ENCODE results near the gene TTLL5. TPM values are rescaled to one million over a fixed set of nuclear protein-coding genes. Genes with fewer than 3 reads are reported as not detected.

Gene TTLL5
- total and polyA plus RNA-seq, 7 donors: 4.8 to 36.6 (median 17.9) TPM

GRCh38 chr14:75702616-75703261 lies 41.7 kb downstream of the TTLL5 start:
- peak overlapping the region; percentile 34 to 67 (median 54) for H3K27ac ChIP-seq
- intact Hi-C loops (cut with DNase I): loop anchor here (10.0 kb wide), 2 partner anchors 652 to 682 kb away; no protein-coding TSS in a partner anchor

GRCh38 chr14:75703467-75703866 lies 42.4 kb downstream of the TTLL5 start:
- WGBS, 2 donors: 78 to 84% methylated on average over 1 of the region's 1 CpG
- Histone ChIP-seq H3K27ac (peak overlapping the region in 3 of 4 donors; percentile 34 to 67 (median 60)), H3K4me1 (peaks cover 0 to 16% (median 15%) of the 10 kb centered on the region in 4 donors), H3K4me3 (no peak overlapping the region), H3K9me3 (peaks cover 0 to 2% (median 0%) of the 10 kb centered on the region in 4 donors), H3K36me3 (peaks cover 0 to 33% (median 2%) of the 10 kb centered on the region in 4 donors), H3K27me3 (no peaks in the 10 kb centered on the region)
- no peak for TF ChIP-seq EP300 (IDR thresholded peaks at IDR 0.05)
- TF ChIP-seq CTCF (IDR thresholded peaks at IDR 0.05): no peak
- no peak for TF ChIP-seq POLR2AphosphoS5 (IDR thresholded peaks at IDR 0.05)
- no peak for TF ChIP-seq POLR2A (IDR thresholded peaks at IDR 0.05)
- no peak for DNase-seq
- intact Hi-C loops (cut with DNase I): loop anchor here (10.0 kb wide), 2 partner anchors 651 to 681 kb away; no protein-coding TSS in a partner anchor

More at GRCh38 chr14:75702616-75703261, 41.7 kb downstream of the TTLL5 start:
- TF ChIP-seq EP300 (IDR thresholded peaks at IDR 0.05) (no peak), CTCF (IDR thresholded peaks at IDR 0.05) (no peak), POLR2AphosphoS5 (IDR thresholded peaks at IDR 0.05) (no peak), POLR2A (IDR thresholded peaks at IDR 0.05) (no peak)
- H3K27me3 ChIP-seq: no peaks in the 10 kb centered on the region
- H3K36me3 ChIP-seq: peaks cover 0 to 26% (median 2%) of the 10 kb centered on the region in 4 donors
- no peak for DNase-seq
- peaks cover 0 to 22% (median 16%) of the 10 kb centered on the region in 4 donors for H3K4me1 ChIP-seq
- H3K9me3 ChIP-seq: peaks cover 0 to 2% (median 0%) of the 10 kb centered on the region in 4 donors
- 89 to 97% methylated on average over 3 of the region's 3 CpGs for WGBS, 2 donors
- H3K4me3 ChIP-seq: no peak overlapping the region

- H3K27me3 ChIP-seq: no peaks in the 10 kb centered on the region
- H3K36me3 ChIP-seq: peaks cover 0 to 22% (median 0%) of the 10 kb centered on the region in 4 donors
- intact Hi-C loops (cut with DNase I): loop anchor here (10.0 kb wide), 2 partner anchors 650 to 680 kb away; no protein-coding TSS in a partner anchor
- TF ChIP-seq EP300 (IDR thresholded peaks at IDR 0.05) (no peak), CTCF (IDR thresholded peaks at IDR 0.05) (no peak), POLR2AphosphoS5 (IDR thresholded peaks at IDR 0.05) (no peak), POLR2A (IDR thresholded peaks at IDR 0.05) (no peak)
- no peak overlapping the region for H3K27ac ChIP-seq
- WGBS, 2 donors: 90 to 92% methylated on average over 3 of the region's 3 CpGs
- H3K4me1 ChIP-seq: peaks cover 0 to 16% (median 15%) of the 10 kb centered on the region in 4 donors
- H3K4me3 ChIP-seq: no peak overlapping the region
- no peaks in the 10 kb centered on the region for H3K9me3 ChIP-seq
- no peak for DNase-seq
These were observed 44.0 kb downstream of the TTLL5 start for GRCh38 chr14:75705014-75705413.

- TF ChIP-seq CTCF (IDR thresholded peaks at IDR 0.05): peak; percentile 32 to 77 (median 72)
- TF ChIP-seq POLR2AphosphoS5 (IDR thresholded peaks at IDR 0.05): no peak
- WGBS, 2 donors: 60 to 61% methylated on average over 10 of the region's 10 CpGs
- no peaks in the 10 kb centered on the region for H3K9me3 ChIP-seq
- H3K36me3 ChIP-seq: peaks cover 0 to 13% (median 0%) of the 10 kb centered on the region in 4 donors
- intact Hi-C loops (cut with DNase I): loop anchor here (1.0 to 10.0 kb wide), 4 partner anchors 197 to 675 kb away; no protein-coding TSS in a partner anchor
- no peaks in the 10 kb centered on the region for H3K27me3 ChIP-seq
- H3K4me1 ChIP-seq: peaks cover 0 to 23% (median 14%) of the 10 kb centered on the region in 4 donors
- peak; percentile 84 for DNase-seq
- H3K27ac ChIP-seq: no peak overlapping the region
- H3K4me3 ChIP-seq: no peak overlapping the region
These were observed 48.3 kb downstream of the TTLL5 start for GRCh38 chr14:75709207-75709812.
